PFSK-1 (cell line): ENCODE data around the gene HSPB2.

ENCODE experiments used
- POLR2AphosphoS5 ChIP-seq: IDR thresholded peaks from 2 replicates; pipeline ENCODE4 v1.6.1; 2012; ENCODE audit warnings: low read depth, mild to moderate bottlenecking, control low read depth, low read length, moderate library complexity
- TAF1 ChIP-seq: IDR thresholded peaks from 2 replicates; pipeline ENCODE4 v1.6.1; 2012; ENCODE audit warnings: low read length, control low read depth, borderline replicate concordance; ENCODE audit not compliant: insufficient read depth
- TF ChIP-seq, protein P1 (sequence below), 2 experiments: IDR thresholded peaks; 2 replicates each; pipeline versions ENCODE4 v1.6.1 to v1.8.0; 2011 to 2012; ENCODE audit warnings: low read depth in 2 of 2, low read length in 2 of 2, control low read depth in 1 of 2, inconsistent platforms in 1 of 2, mild to moderate bottlenecking in 1 of 2, moderate library complexity in 1 of 2; ENCODE audit not compliant: insufficient read depth in 1 of 2

DNA sequence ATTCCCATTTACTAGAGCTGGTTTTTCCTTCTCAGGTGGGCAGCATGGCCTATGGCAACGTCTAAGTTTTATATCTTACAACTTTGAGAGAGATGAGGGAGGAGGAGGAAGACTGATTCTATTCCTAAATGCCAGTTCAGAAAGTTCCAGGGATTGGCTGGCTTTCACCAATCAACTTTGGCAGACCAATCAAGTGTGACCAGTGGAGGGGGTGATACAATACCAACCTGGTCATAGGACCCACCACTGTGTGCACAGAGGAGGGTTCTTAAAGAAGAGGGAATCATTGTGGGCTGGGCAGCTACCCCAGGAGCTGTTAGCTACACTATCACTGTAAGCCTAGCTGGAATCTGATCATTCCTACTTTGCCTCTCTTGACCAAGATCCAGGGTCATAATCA, 32.7 kb downstream of the HSPB2 start:
- TF ChIP-seq TAF1 = no peak
- no peak for TF ChIP-seq POLR2AphosphoS5
- TF ChIP-seq, protein P1, sequence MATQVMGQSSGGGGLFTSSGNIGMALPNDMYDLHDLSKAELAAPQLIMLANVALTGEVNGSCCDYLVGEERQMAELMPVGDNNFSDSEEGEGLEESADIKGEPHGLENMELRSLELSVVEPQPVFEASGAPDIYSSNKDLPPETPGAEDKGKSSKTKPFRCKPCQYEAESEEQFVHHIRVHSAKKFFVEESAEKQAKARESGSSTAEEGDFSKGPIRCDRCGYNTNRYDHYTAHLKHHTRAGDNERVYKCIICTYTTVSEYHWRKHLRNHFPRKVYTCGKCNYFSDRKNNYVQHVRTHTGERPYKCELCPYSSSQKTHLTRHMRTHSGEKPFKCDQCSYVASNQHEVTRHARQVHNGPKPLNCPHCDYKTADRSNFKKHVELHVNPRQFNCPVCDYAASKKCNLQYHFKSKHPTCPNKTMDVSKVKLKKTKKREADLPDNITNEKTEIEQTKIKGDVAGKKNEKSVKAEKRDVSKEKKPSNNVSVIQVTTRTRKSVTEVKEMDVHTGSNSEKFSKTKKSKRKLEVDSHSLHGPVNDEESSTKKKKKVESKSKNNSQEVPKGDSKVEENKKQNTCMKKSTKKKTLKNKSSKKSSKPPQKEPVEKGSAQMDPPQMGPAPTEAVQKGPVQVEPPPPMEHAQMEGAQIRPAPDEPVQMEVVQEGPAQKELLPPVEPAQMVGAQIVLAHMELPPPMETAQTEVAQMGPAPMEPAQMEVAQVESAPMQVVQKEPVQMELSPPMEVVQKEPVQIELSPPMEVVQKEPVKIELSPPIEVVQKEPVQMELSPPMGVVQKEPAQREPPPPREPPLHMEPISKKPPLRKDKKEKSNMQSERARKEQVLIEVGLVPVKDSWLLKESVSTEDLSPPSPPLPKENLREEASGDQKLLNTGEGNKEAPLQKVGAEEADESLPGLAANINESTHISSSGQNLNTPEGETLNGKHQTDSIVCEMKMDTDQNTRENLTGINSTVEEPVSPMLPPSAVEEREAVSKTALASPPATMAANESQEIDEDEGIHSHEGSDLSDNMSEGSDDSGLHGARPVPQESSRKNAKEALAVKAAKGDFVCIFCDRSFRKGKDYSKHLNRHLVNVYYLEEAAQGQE (IDR thresholded peaks at IDR 0.05; ENCODE audit: insufficient read depth in 1 of 2, low read depth in 2 of 2, low read length in 2 of 2) = no peak
